Measurements from ENCODE around the gene RACGAP1.

Gene RACGAP1

GRCh38 chr12:50050410-50051098, 25.3 kb upstream of the RACGAP1 start:
- no peak for TF ChIP-seq CTCF (IDR thresholded peaks at IDR 0.05; ENCODE audit: low read depth, low read length)
- peak overlapping the region; percentile 23 to 28 for H3K4me3 ChIP-seq (replicated peaks in 1 of 2; ENCODE audit: low read depth in 2 of 2, low read length in 2 of 2)
- DNase-seq (ENCODE audit: low read depth in 2 of 2): peak; percentile 66 to 93

- no peak for DNase-seq (ENCODE audit: low read depth in 2 of 2)
- TF ChIP-seq CTCF (IDR thresholded peaks at IDR 0.05; ENCODE audit: low read depth, low read length): no peak
- peak overlapping the region in 1 of 2 donors; percentile 28 for H3K4me3 ChIP-seq (replicated peaks in 1 of 2; ENCODE audit: low read depth in 2 of 2, low read length in 2 of 2)
Observed at GRCh38 chr12:50050119-50050385, 24.8 kb upstream of the RACGAP1 start.

GRCh38 chr12:50049254-50050118, 24.2 kb upstream of the RACGAP1 start:
- DNase-seq (ENCODE audit: low read depth in 2 of 2): no peak
- H3K4me3 ChIP-seq (replicated peaks in 1 of 2; ENCODE audit: low read depth in 2 of 2, low read length in 2 of 2): no peak overlapping the region
- TF ChIP-seq CTCF (IDR thresholded peaks at IDR 0.05; ENCODE audit: low read depth, low read length): no peak

GRCh38 chr12:50047693-50048250, 22.5 kb upstream of the RACGAP1 start:
- no peak for DNase-seq (ENCODE audit: low read depth in 2 of 2)
- TF ChIP-seq CTCF (IDR thresholded peaks at IDR 0.05; ENCODE audit: low read depth, low read length): no peak
- no peak overlapping the region for H3K4me3 ChIP-seq (replicated peaks in 1 of 2; ENCODE audit: low read depth in 2 of 2, low read length in 2 of 2)

GRCh38 chr12:50043854-50044253, 18.6 kb upstream of the RACGAP1 start:
- TF ChIP-seq CTCF (IDR thresholded peaks at IDR 0.05; ENCODE audit: low read depth, low read length): no peak
- no peak overlapping the region for H3K4me3 ChIP-seq (replicated peaks in 1 of 2; ENCODE audit: low read depth in 2 of 2, low read length in 2 of 2)
- DNase-seq (ENCODE audit: low read depth in 2 of 2): no peak

- no peak for TF ChIP-seq CTCF (IDR thresholded peaks at IDR 0.05; ENCODE audit: low read depth, low read length)
- H3K4me3 ChIP-seq (replicated peaks in 1 of 2; ENCODE audit: low read depth in 2 of 2, low read length in 2 of 2): no peak overlapping the region
- no peak for DNase-seq (ENCODE audit: low read depth in 2 of 2)
Observed at GRCh38 chr12:50043308-50043707, 18.0 kb upstream of the RACGAP1 start.

Measured in cardiac fibroblast (primary cell).